Measurements from ENCODE around the gene RNF130.

DNA sequence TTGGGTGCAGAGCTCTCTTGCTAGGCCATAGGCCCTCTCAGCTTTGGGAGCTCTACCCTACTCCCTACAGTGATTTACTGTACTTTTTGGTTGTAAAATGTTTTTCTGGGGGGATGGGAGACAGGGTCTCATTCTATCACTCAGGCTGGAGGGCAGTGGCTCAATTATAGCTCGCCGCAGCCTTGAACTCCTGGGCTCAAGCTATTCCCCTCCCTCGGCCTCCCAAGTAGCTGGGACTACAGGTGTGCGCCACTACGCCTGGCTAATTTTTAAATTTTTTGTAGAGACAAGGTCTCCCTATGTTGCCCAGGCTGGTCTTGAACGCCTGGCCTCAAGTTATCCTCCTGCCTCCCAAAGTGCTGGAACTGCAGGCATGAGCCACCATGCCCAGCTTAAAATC lies 21.7 kb upstream of the RNF130 start:
- no peak for TF ChIP-seq GATA2 (IDR thresholded peaks at IDR 0.05; ENCODE audit: low read depth, low read length)
- no peak for TF ChIP-seq GATA3 (IDR thresholded peaks at IDR 0.05; ENCODE audit: low read depth, low read length)

All from SH-SY5Y (cell line).